Measurements from ENCODE around the gene RALY.

- no peak for TF ChIP-seq CTCF (IDR thresholded peaks at IDR 0.05)
- no peak for TF ChIP-seq POLR2A (IDR thresholded peaks at IDR 0.05)
Measured at GRCh38 chr20:34098570-34098969, 104.9 kb downstream of the RALY start.

Measured in body of pancreas (tissue), 4 donors.